Measurements from ENCODE around the gene MTG1.
"Not testable (repeated sequence)": the region's sequence is repeated elsewhere in the genome, so short reads cannot be mapped to it uniquely, and the experiment has no call there.

MTG1 gene

DNA sequence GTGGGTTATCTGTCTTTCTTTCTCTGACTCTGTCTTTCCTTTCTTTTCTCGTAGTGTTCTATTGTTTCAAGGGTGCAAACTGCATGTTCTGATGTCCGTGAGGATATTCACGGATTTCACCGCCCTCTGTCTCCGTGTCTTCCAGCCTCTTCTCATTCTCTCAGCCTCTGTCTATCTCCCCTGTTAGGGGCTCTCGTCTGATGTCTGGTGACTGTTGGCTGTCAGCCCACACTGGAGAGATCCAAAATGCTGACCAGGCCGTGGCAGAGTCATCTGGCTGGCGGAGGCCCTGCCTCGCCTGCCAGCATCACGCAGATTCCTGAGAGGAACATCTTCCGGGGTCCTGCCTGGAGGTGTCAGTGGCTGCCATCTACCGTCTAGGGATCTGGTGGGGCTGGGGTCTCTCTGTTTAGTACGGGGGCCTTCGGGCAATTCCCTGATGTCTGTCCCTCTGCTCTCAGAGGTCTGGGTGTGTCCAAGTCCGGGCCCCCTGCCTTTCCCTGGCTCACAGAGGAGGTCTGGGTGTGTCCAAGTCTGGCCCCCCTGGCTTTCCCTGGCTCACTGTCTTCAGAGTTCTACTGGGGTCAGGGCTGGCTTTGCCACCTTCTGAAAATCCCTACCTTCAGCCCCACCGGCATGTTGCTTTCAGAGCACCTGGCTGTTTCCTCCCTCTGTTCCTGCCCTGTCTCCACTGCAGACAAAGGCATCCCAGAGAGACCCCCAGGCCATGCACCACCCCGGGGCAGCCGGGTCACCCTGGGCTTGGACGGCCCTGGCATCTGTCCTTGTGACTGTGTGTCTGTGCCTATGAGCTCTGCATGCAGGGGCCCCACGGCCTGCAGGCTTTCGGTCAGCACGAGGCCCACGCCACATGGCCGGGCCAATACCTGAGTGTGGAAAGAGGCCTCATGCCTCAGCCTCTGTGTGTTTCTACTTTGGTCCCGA, 45.8 kb downstream of the MTG1 start:
- H3K36me3 Mint-ChIP-seq (ENCODE audit: low read depth): no peaks in the 10 kb centered on the region
- H3K27ac Mint-ChIP-seq: no peak overlapping the region
- H3K27me3 Mint-ChIP-seq (ENCODE audit: low read depth): peaks cover 6% of the 10 kb centered on the region
- H3K9me3 Mint-ChIP-seq: no peaks in the 10 kb centered on the region
- no peak overlapping the region for H3K4me3 Mint-ChIP-seq
- H3K4me1 Mint-ChIP-seq (ENCODE audit: low read depth): peaks cover 9% of the 10 kb centered on the region

DNA sequence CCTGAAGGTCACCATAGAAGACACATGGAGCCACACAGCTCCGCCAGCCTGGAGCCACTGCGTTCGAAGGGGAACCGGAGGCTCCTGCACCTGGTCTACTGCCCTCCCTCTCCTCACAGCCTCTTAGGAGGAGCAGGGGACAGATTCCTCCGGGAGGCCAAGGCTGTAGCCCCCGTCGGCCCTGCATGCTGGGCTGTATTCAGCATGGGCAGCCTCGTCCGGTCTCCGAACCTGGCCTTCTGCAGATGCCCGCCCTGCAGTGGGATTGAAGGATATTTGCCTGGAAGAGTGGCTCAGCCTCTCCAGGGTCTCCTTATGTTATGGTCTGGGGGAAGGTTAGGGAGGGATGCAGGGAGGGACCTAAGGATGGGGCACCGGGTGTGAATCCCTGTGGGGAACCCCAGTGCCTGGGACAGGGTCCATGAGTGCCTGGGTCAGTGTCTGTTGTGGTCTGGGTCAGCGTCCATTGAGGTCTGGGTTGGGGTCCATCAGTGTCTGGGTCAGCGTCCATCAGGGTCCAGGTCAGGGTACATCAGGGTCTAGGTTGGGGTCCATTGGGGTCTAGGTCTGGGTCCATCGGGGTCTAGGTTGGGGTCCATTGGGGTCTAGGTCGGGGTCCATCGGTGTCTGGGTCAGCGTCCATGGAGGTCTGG, 46.8 kb downstream of the MTG1 start:
- peaks cover 9% of the 10 kb centered on the region for H3K9me3 Mint-ChIP-seq
- peaks cover 9% of the 10 kb centered on the region for H3K4me1 Mint-ChIP-seq (ENCODE audit: low read depth)
- H3K27me3 Mint-ChIP-seq (ENCODE audit: low read depth): peaks cover 6% of the 10 kb centered on the region
- peaks cover 3% of the 10 kb centered on the region for H3K36me3 Mint-ChIP-seq (ENCODE audit: low read depth)
- H3K4me3 Mint-ChIP-seq: no peak overlapping the region
- no peak overlapping the region for H3K27ac Mint-ChIP-seq

- not testable (repeated sequence) for H3K4me1 Mint-ChIP-seq (ENCODE audit: low read depth); H3K27me3 Mint-ChIP-seq (ENCODE audit: low read depth); H3K36me3 Mint-ChIP-seq (ENCODE audit: low read depth); H3K4me3 Mint-ChIP-seq; H3K27ac Mint-ChIP-seq; H3K9me3 Mint-ChIP-seq
Measured at GRCh38 chr10:133441356-133441755, 47.4 kb downstream of the MTG1 start.

- H3K36me3 Mint-ChIP-seq (ENCODE audit: low read depth): peaks cover 5% of the 10 kb centered on the region
- no peak overlapping the region for H3K27ac Mint-ChIP-seq
- H3K9me3 Mint-ChIP-seq: peaks cover 12% of the 10 kb centered on the region
- peaks cover 9% of the 10 kb centered on the region for H3K4me1 Mint-ChIP-seq (ENCODE audit: low read depth)
- no peak overlapping the region for H3K4me3 Mint-ChIP-seq
- peaks cover under 1% of the 10 kb centered on the region for H3K27me3 Mint-ChIP-seq (ENCODE audit: low read depth)
Measured at GRCh38 chr10:133441780-133442179, 47.8 kb downstream of the MTG1 start.

- Mint-ChIP-seq H3K4me1 (ENCODE audit: low read depth) (peaks cover 9% of the 10 kb centered on the region), H3K9me3 (peaks cover 17% of the 10 kb centered on the region), H3K27ac (no peak overlapping the region), H3K36me3 (ENCODE audit: low read depth) (peaks cover 6% of the 10 kb centered on the region), H3K4me3 (no peak overlapping the region), H3K27me3 (ENCODE audit: low read depth) (no peaks in the 10 kb centered on the region)
Measured at GRCh38 chr10:133442191-133442966, 48.4 kb downstream of the MTG1 start.

- H3K4me3 Mint-ChIP-seq: no peak overlapping the region
- no peaks in the 10 kb centered on the region for H3K27me3 Mint-ChIP-seq (ENCODE audit: low read depth)
- H3K36me3 Mint-ChIP-seq (ENCODE audit: low read depth): peaks cover 14% of the 10 kb centered on the region
- H3K27ac Mint-ChIP-seq: no peak overlapping the region
- H3K4me1 Mint-ChIP-seq (ENCODE audit: low read depth): peaks cover 9% of the 10 kb centered on the region
- H3K9me3 Mint-ChIP-seq: peaks cover 26% of the 10 kb centered on the region
Measured at GRCh38 chr10:133442967-133443924, 49.3 kb downstream of the MTG1 start.

DNA sequence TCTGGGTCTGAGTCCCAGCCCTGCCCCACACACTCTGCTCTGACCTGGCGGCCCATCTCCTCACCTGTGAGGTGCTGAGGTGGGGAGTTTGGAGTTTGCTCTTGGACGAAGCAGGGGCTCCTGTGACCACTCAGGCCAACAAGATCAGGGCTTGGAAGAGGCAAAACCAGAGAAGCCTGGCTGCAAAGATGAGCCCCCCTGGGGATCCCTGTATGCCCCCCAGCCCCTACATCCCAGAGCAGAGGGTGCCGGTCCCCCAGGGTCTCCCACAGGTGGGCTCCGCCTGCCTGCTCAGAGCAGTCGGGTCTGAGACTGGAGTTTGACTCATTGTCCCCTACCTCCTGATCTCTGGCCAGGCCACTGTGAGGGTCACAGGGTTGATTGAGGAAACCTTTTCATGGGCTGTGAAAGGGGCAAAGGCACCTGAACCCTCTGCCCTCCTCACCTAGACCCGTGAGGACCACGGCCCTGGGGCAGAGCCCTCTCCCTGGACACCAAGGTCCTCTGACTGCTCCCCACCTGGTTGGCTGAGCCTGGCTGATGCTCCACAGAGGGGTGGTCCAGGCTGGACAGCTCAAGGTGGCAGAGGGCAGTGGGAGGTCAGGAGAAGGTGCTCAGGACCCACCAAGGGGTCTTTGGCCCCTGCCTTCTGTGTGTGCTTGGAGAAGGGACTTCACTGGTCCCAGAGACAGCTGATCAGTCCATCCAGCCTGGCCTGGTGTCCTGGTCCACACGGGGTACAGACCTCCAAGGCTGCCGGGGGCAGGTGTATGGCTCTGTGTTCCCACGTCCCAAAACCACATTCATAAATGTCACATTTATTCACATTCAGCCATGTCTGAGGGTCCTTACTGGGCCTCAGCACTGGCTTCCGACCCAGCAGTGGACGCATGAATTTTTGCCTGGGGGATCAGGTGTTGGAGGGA, 50.6 kb downstream of the MTG1 start:
- Mint-ChIP-seq H3K9me3 (peaks cover 39% of the 10 kb centered on the region), H3K27me3 (ENCODE audit: low read depth) (no peaks in the 10 kb centered on the region), H3K4me1 (ENCODE audit: low read depth) (peaks cover 7% of the 10 kb centered on the region), H3K27ac (no peak overlapping the region), H3K4me3 (no peak overlapping the region), H3K36me3 (ENCODE audit: low read depth) (peaks cover 14% of the 10 kb centered on the region)

GRCh38 chr10:133445268-133445732, 51.3 kb downstream of the MTG1 start:
- no peak overlapping the region for H3K27ac Mint-ChIP-seq
- no peaks in the 10 kb centered on the region for H3K27me3 Mint-ChIP-seq (ENCODE audit: low read depth)
- H3K36me3 Mint-ChIP-seq (ENCODE audit: low read depth): peaks cover 14% of the 10 kb centered on the region
- peaks cover 39% of the 10 kb centered on the region for H3K9me3 Mint-ChIP-seq
- peaks cover 7% of the 10 kb centered on the region for H3K4me1 Mint-ChIP-seq (ENCODE audit: low read depth)
- H3K4me3 Mint-ChIP-seq: no peak overlapping the region

DNA sequence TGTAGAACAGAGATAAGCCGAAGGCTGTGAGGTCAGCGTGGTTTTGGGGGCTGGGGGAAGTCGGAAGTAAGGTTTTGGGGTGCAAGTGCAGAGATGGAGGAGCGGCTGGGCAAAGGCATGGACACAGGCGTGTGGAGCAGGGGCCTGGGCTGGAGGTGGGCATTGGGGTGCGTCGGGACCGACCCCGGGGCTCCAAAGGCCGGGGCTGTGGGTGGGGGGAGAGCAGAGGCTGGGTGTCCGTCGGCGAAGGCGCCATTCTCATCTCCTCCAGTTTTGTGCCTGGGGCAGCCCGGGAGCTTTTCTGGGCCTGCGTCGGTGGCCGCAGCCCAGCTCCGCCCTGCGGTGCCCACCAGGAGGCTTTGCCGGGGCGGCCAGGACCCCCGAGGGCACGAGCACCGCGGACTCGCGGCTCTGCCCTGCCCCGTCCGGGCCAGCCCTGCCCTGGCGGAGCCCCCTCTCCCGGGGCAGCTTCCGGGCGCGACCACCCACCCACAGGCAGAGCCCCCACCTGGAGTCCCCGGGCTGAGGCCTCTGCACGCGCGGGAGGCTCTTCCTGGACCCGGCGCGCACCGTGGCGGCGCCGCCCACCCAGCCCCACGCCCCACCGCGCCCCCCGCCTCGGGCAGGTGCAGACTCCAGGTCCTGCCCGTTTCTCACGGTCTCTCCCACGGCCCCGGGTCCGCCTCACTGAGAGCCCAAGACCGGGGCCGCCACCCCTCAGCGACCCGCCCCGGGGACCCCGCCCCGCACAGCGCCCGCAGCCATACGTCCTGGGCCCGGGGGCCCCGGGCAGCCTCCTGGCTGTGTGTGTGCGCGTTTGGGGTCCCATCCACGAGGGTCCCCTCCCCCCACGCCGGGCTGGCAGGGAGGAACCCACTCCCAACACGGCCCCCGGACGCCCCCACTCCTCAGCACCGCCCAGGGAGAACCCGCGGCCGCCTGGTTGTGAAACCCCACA, 52.1 kb downstream of the MTG1 start:
- H3K9me3 Mint-ChIP-seq: peaks cover 39% of the 10 kb centered on the region

DNA sequence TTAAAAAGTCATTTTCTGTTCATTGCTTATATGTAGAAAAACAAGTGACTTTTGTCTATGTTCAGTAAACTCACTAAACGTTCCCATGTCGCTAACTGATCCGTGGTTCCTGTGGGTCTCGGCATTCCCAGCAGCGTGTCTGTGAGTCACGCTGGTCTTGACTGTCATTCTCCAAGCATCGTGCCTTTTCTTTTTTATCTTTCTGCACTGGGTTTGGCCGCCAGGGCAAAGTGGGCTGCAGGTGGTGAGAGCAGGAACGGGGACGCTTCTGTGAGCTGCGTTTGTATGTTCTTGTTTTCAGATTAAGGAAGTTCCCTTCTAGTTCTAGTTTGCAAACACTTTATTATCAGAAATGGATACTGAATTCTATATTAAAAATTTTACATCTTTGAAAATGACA, 53.0 kb downstream of the MTG1 start:
- Mint-ChIP-seq H3K4me3 (no peak overlapping the region), H3K27ac (no peak overlapping the region), H3K9me3 (peaks cover 39% of the 10 kb centered on the region), H3K4me1 (ENCODE audit: low read depth) (peaks cover 7% of the 10 kb centered on the region), H3K36me3 (ENCODE audit: low read depth) (peaks cover 14% of the 10 kb centered on the region), H3K27me3 (ENCODE audit: low read depth) (no peaks in the 10 kb centered on the region)

More for the DNA sequence above, 52.1 kb downstream of the MTG1 start:
- H3K27me3 Mint-ChIP-seq (ENCODE audit: low read depth): no peaks in the 10 kb centered on the region
- H3K4me3 Mint-ChIP-seq: no peak overlapping the region
- H3K27ac Mint-ChIP-seq: no peak overlapping the region
- H3K36me3 Mint-ChIP-seq (ENCODE audit: low read depth): peaks cover 14% of the 10 kb centered on the region
- peaks cover 7% of the 10 kb centered on the region for H3K4me1 Mint-ChIP-seq (ENCODE audit: low read depth)

- Mint-ChIP-seq H3K27me3 (ENCODE audit: low read depth) (no peaks in the 10 kb centered on the region), H3K4me3 (no peak overlapping the region), H3K9me3 (peaks cover 39% of the 10 kb centered on the region), H3K4me1 (ENCODE audit: low read depth) (no peaks in the 10 kb centered on the region), H3K27ac (no peak overlapping the region), H3K36me3 (ENCODE audit: low read depth) (peaks cover 14% of the 10 kb centered on the region)
Measured at GRCh38 chr10:133448120-133448519, 54.2 kb downstream of the MTG1 start.

- Mint-ChIP-seq H3K36me3 (ENCODE audit: low read depth) (peaks cover 11% of the 10 kb centered on the region), H3K27me3 (ENCODE audit: low read depth) (no peaks in the 10 kb centered on the region), H3K27ac (no peak overlapping the region), H3K4me3 (no peak overlapping the region), H3K9me3 (peaks cover 30% of the 10 kb centered on the region), H3K4me1 (ENCODE audit: low read depth) (no peaks in the 10 kb centered on the region)
Measured at GRCh38 chr10:133451346-133451745, 57.4 kb downstream of the MTG1 start.
